Naive thymus-derived CD4-positive, alpha-beta T cell (primary cell): Measurements from ENCODE around the gene SCYGR5. TPM values are rescaled to one million over a fixed set of nuclear protein-coding genes. Genes with fewer than 3 reads are reported as not detected.
"Not testable (repeated sequence)": the region's sequence is repeated elsewhere in the genome, so short reads cannot be mapped to it uniquely, and the experiment has no call there.

ENCODE experiments used
- ATAC-seq: fragments of 150-1000 bp; cut with Tn5 transposase; 2 replicates; pipeline ENCODE4 v1.10.0; 2021; ENCODE audit warnings: mild to moderate bottlenecking, moderate library complexity
- CTCF ChIA-PET: fragments of 350-600 bp; sonication (Branson Sonifier 250); formaldehyde crosslinking; loops from one replicate; lab custom pipeline; 2021; ENCODE audit warnings: antibody characterized with exemption; lab: Charles Lee
- POLR2A ChIA-PET: fragments of 350-600 bp; sonication (Branson Sonifier 250); formaldehyde crosslinking; loops from one replicate; lab custom pipeline; 2021; ENCODE audit warnings: antibody characterized with exemption, inconsistent platforms; lab: Charles Lee
- DNase-seq, 9 donors: peaks; one replicate each; pipeline versions ENCODE4 v3.0.0 to v3.0.0-alpha.2; 2020 to 2022; ENCODE audit warnings: mixed read lengths in 1 of 9
- H3K27ac ChIP-seq: one replicate; pipeline ENCODE4 v1.7.0; 2013; ENCODE audit warnings: mild to moderate bottlenecking, low read depth, low read length, moderate library complexity
- H3K27me3 ChIP-seq, 2 donors: one replicate each; pipeline ENCODE4 v1.7.0; 2013; ENCODE audit warnings: low read length in 2 of 2, mild to moderate bottlenecking in 2 of 2, moderate library complexity in 2 of 2; ENCODE audit not compliant: control insufficient read depth in 2 of 2, insufficient read depth in 2 of 2
- H3K36me3 ChIP-seq, 3 experiments: 1 replicate in 2 of 3; 2 replicates in 1 of 3; pipeline ENCODE4 v1.7.0; 2013; ENCODE audit warnings: low read length in 3 of 3, mild to moderate bottlenecking in 3 of 3, moderate library complexity in 1 of 3; ENCODE audit not compliant: insufficient read depth in 3 of 3, control insufficient read depth in 2 of 3
- H3K4me1 ChIP-seq, 2 donors: one replicate each; pipeline ENCODE4 v1.7.0; 2013; ENCODE audit warnings: low read length in 2 of 2, mild to moderate bottlenecking in 2 of 2, moderate library complexity in 1 of 2; ENCODE audit not compliant: control insufficient read depth in 2 of 2, insufficient read depth in 2 of 2
- H3K4me3 ChIP-seq: 2 replicates; pipeline ENCODE4 v1.7.0; 2013; ENCODE audit warnings: mild to moderate bottlenecking, low read length
- H3K9me3 ChIP-seq, 3 experiments: 1 replicate in 2 of 3; 2 replicates in 1 of 3; pipeline ENCODE4 v1.7.0; 2013; ENCODE audit warnings: low read length in 3 of 3; ENCODE audit not compliant: control insufficient read depth in 2 of 3
- H3K27ac Mint-ChIP-seq, 9 donors: one replicate each; pipeline ENCODE4 v1.8.0; 2020 to 2022; ENCODE audit warnings: mixed read lengths in 9 of 9, mild to moderate bottlenecking in 8 of 9, moderate library complexity in 5 of 9, inconsistent platforms in 2 of 9
- H3K27me3 Mint-ChIP-seq, 5 donors: one replicate each; pipeline ENCODE4 v1.8.0; 2021 to 2022; ENCODE audit warnings: mixed read lengths in 5 of 5, mild to moderate bottlenecking in 1 of 5
- H3K36me3 Mint-ChIP-seq, 5 donors: one replicate each; pipeline ENCODE4 v1.8.0; 2020 to 2022; ENCODE audit warnings: mixed read lengths in 5 of 5, mild to moderate bottlenecking in 3 of 5, inconsistent platforms in 1 of 5
- H3K4me1 Mint-ChIP-seq, 7 donors: one replicate each; pipeline ENCODE4 v1.8.0; 2020 to 2022; ENCODE audit warnings: mixed read lengths in 7 of 7, mild to moderate bottlenecking in 3 of 7, inconsistent platforms in 1 of 7
- H3K4me3 Mint-ChIP-seq, 10 donors: one replicate each; pipeline ENCODE4 v1.8.0; 2020 to 2022; ENCODE audit warnings: mild to moderate bottlenecking in 10 of 10, mixed read lengths in 10 of 10, moderate library complexity in 6 of 10, inconsistent platforms in 2 of 10
- H3K9me3 Mint-ChIP-seq, 11 donors: one replicate each; pipeline ENCODE4 v1.8.0; 2020 to 2022; ENCODE audit warnings: mixed read lengths in 11 of 11, mild to moderate bottlenecking in 4 of 11, inconsistent platforms in 1 of 11, moderate library complexity in 1 of 11
- intact Hi-C, 2 donors: fragments of 100-400 bp; cut with micrococcal nuclease; formaldehyde crosslinking; loops; one replicate each; pipeline ENCODE4 v1.15.1; 2023
- polyA plus RNA-seq, 2 donors: library from polyadenylated mRNA; unstranded; fragments of 300-500 nt; fragmentation: Illumina TruSeq; gene quantifications; one replicate each; pipeline ENCODE4 v1.2.3, GENCODE V29; 2021
- total RNA-seq, 6 experiments: library from RNA in 5 of 6; stranded (reverse) in 5 of 6; gene quantifications; 1 replicate in 5 of 6; 2 replicates in 1 of 6; pipeline ENCODE4 v1.2.3 and lab custom pipeline; 2021 to 2026

The SCYGR5 gene
- total RNA-seq (not detected), polyA plus RNA-seq (not detected), total RNA-seq (lab: John Stamatoyannopoulos, UW) (not detected)

GRCh38 chr2:227666631-227667170 lies at the start of gene SCYGR5:
SCYGR5 (plus strand) TSS chr2:227666804; CDS start chr2:227666804, 0 bp downstream.
- H3K27ac ChIP-seq, H3K4me1 ChIP-seq, H3K4me3 Mint-ChIP-seq, ATAC-seq, H3K36me3 ChIP-seq, intact Hi-C loops, H3K4me1 Mint-ChIP-seq, POLR2A ChIA-PET, CTCF ChIA-PET, H3K36me3 Mint-ChIP-seq, DNase-seq, H3K27me3 Mint-ChIP-seq, H3K9me3 ChIP-seq, H3K4me3 ChIP-seq, H3K9me3 Mint-ChIP-seq, H3K27me3 ChIP-seq, H3K27ac Mint-ChIP-seq: not testable (repeated sequence)

GRCh38 chr2:227617316-227618230 lies 49.0 kb upstream of the SCYGR5 start, which contains the start of gene SCYGR4:
SCYGR4 (plus strand) TSS chr2:227617498; CDS start chr2:227617498, 0 bp downstream.
- intact Hi-C loops: no loop called here
- no peaks in the 10 kb centered on the region for H3K4me1 ChIP-seq
- H3K36me3 Mint-ChIP-seq: no peaks in the 10 kb centered on the region
- peaks cover 0 to 29% (median 10%) of the 10 kb centered on the region in 5 donors for H3K27me3 Mint-ChIP-seq
- no peak within 1 kb of the TSS for H3K4me3 ChIP-seq
- no peak within 1 kb of the TSS for H3K4me3 Mint-ChIP-seq
- H3K4me1 Mint-ChIP-seq: no peaks in the 10 kb centered on the region
- H3K36me3 ChIP-seq: no peaks in the 10 kb centered on the region
- POLR2A ChIA-PET: no interaction called here
- H3K9me3 ChIP-seq: no peaks in the 10 kb centered on the region
- ATAC-seq: no peak
- H3K27ac ChIP-seq: no peak within 1 kb of the TSS
- peaks cover 0 to 2% (median 0%) of the 10 kb centered on the region in 11 donors for H3K9me3 Mint-ChIP-seq
- H3K27ac Mint-ChIP-seq: no peak within 1 kb of the TSS
- CTCF ChIA-PET: no interaction called here
- no peaks in the 10 kb centered on the region for H3K27me3 ChIP-seq
- no peak for DNase-seq

DNA sequence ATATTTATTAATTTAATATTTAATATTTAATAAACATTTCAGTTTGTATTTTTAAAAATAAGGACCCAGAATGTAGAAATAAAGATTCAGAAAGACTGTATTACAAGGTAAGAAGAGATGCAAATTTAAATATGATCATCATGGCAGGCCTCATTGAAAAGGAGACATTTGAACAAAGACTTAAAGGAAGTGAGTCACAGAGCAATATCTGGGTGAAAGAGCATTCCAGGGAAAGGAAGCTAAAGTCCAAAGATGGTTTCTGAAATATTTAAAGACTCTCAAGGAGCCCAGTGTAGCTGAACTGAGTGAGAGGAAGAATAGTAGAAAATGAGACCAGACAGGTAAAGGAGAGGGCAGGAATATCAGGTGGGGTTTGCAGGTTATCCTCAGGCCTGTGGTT lies 43.4 kb upstream of the SCYGR5 start:
- Histone ChIP-seq H3K27me3 (no peaks in the 10 kb centered on the region), H3K36me3 (no peaks in the 10 kb centered on the region), H3K27ac (no peak overlapping the region), H3K4me1 (no peaks in the 10 kb centered on the region), H3K9me3 (no peaks in the 10 kb centered on the region), H3K4me3 (no peak overlapping the region)
- Mint-ChIP-seq H3K4me3 (no peak overlapping the region), H3K36me3 (no peaks in the 10 kb centered on the region), H3K27me3 (peaks cover 0 to 11% (median 1%) of the 10 kb centered on the region in 5 donors), H3K27ac (no peak overlapping the region), H3K4me1 (no peaks in the 10 kb centered on the region), H3K9me3 (peaks cover 0 to 4% (median 0%) of the 10 kb centered on the region in 11 donors)
- POLR2A ChIA-PET: no interaction called here
- no peak for ATAC-seq
- no peak for DNase-seq
- CTCF ChIA-PET: no interaction called here
- intact Hi-C loops: no loop called here

DNA sequence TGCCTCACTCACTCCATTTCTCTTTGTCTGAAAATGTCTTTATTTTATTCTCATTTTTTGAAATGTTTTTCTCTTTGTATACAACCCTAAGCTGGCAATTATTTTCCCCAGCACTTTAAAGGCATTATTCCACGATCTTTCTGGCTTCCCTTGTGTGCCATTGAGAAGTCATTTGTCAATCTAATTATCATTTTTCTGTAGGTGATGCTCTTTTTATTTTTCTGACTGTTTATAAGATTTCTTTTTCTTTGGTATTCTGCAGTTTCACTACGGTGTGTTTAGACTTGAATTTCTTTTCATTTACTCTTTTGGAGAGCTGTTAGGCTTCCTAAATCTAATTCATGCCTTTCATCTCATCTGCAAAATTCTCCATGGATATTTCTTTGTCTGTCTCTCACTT lies 41.2 kb upstream of the SCYGR5 start:
- H3K4me3 Mint-ChIP-seq: no peak overlapping the region
- H3K9me3 Mint-ChIP-seq: peaks cover 0 to 2% (median 0%) of the 10 kb centered on the region in 11 donors
- DNase-seq: no peak
- no peak overlapping the region for H3K27ac Mint-ChIP-seq
- intact Hi-C loops: no loop called here
- H3K36me3 ChIP-seq: no peaks in the 10 kb centered on the region
- no peaks in the 10 kb centered on the region for H3K36me3 Mint-ChIP-seq
- no peaks in the 10 kb centered on the region for H3K27me3 ChIP-seq
- CTCF ChIA-PET: no interaction called here
- H3K27me3 Mint-ChIP-seq: peaks cover 0 to 13% (median 8%) of the 10 kb centered on the region in 5 donors
- no peak for ATAC-seq
- H3K4me3 ChIP-seq: no peak overlapping the region
- POLR2A ChIA-PET: no interaction called here
- H3K27ac ChIP-seq: no peak overlapping the region
- no peaks in the 10 kb centered on the region for H3K9me3 ChIP-seq
- no peaks in the 10 kb centered on the region for H3K4me1 ChIP-seq
- H3K4me1 Mint-ChIP-seq: no peaks in the 10 kb centered on the region

- no peaks in the 10 kb centered on the region for H3K36me3 Mint-ChIP-seq
- no peaks in the 10 kb centered on the region for H3K9me3 ChIP-seq
- DNase-seq (no peak), ATAC-seq (no peak)
- H3K27ac ChIP-seq: no peak overlapping the region
- POLR2A ChIA-PET: no interaction called here
- H3K4me3 ChIP-seq: no peak overlapping the region
- H3K27ac Mint-ChIP-seq: no peak overlapping the region
- H3K27me3 ChIP-seq: no peaks in the 10 kb centered on the region
- H3K9me3 Mint-ChIP-seq: peaks cover 0 to 2% (median 0%) of the 10 kb centered on the region in 11 donors
- H3K27me3 Mint-ChIP-seq: peaks cover 0 to 18% (median 9%) of the 10 kb centered on the region in 5 donors
- no peaks in the 10 kb centered on the region for H3K4me1 Mint-ChIP-seq
- no peak overlapping the region for H3K4me3 Mint-ChIP-seq
- no peaks in the 10 kb centered on the region for H3K4me1 ChIP-seq
- no peaks in the 10 kb centered on the region for H3K36me3 ChIP-seq
- CTCF ChIA-PET: interaction anchor here (0.6 kb wide), 1 partner anchor 1441 kb away, joined by 3 read pairs; no protein-coding TSS in a partner anchor
- intact Hi-C loops: no loop called here
Measured at GRCh38 chr2:227626580-227627151, 39.9 kb upstream of the SCYGR5 start.

GRCh38 chr2:227627769-227628168 lies 38.8 kb upstream of the SCYGR5 start:
- Mint-ChIP-seq H3K36me3 (no peaks in the 10 kb centered on the region), H3K27ac (no peak overlapping the region), H3K4me1 (no peaks in the 10 kb centered on the region), H3K27me3 (peaks cover 0 to 18% (median 9%) of the 10 kb centered on the region in 5 donors), H3K4me3 (no peak overlapping the region), H3K9me3 (peaks cover 0 to 2% (median 0%) of the 10 kb centered on the region in 11 donors)
- H3K36me3 ChIP-seq: no peaks in the 10 kb centered on the region
- no peak overlapping the region for H3K27ac ChIP-seq
- H3K27me3 ChIP-seq: no peaks in the 10 kb centered on the region
- CTCF ChIA-PET: no interaction called here
- POLR2A ChIA-PET: no interaction called here
- ATAC-seq (no peak), DNase-seq (no peak)
- intact Hi-C loops: no loop called here
- H3K4me1 ChIP-seq: no peaks in the 10 kb centered on the region
- no peak overlapping the region for H3K4me3 ChIP-seq
- no peaks in the 10 kb centered on the region for H3K9me3 ChIP-seq
